ENCODE measurements around the gene ACKR2. TPM values are rescaled to one million over a fixed set of nuclear protein-coding genes. Genes with fewer than 3 reads are reported as not detected.

The ACKR2 gene
- total and polyA plus RNA-seq, 2 of the 13 experiments (the other 11 are each of a cell fraction or from before 2014, with no cell fraction given): 1.1 to 1.9 TPM

DNA sequence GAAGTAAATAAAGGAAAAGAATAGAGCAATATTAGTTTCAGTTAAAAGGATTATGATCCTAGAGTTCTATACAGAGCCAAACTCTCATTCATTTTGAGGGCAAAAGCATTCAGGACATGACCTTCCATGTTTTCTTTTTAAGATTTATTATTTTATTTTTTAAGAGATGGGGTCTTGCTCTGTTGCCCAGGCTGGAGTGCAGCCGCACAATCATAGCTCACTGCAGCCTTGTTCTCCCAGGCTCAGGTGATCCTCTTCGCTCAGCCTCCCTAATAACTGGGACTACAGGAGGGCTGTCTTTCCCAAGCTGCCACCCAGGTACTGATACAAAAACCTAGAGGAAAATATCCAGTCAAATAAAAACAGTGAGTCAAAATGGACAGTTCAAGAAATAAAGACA lies 22.6 kb upstream of the ACKR2 start:
- intact Hi-C loops (cut with micrococcal nuclease; ENCODE audit: unreplicated experiment): no loop called here
- peaks cover 30% of the 10 kb centered on the region for H3K79me2 ChIP-seq (ENCODE audit: insufficient read depth, low read length)

DNA sequence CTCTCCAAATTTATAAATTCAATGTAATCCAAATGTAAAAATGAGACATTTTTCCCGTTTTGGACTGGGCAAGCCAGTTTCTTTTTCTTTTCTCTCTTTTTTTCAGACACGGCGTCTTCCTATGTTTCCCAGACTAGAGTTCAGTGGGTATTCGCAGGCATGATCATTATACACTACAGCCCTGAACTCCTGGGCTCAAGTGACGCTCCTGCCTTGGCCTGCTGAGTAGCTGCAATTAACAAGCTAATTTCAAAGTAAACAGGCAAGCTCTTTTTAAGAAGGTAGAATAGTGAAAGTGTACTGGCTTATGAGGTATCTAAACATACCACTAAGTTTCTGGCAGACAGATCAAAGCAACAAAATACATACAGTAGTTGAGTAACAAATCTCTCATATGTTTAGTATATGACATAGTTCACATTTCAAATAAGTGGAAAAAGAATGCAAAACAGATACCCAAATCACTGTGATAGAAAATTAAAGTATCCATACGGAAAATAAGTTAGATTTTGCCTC lies 18.5 kb upstream of the ACKR2 start:
- Histone ChIP-seq H3K4me2 (ENCODE audit: low read depth, low read length) (no peak overlapping the region), H3K9me3 (ENCODE audit: low read length) (no peaks in the 10 kb centered on the region), H3K79me2 (ENCODE audit: insufficient read depth, low read length) (peaks cover 49% of the 10 kb centered on the region), H3K27me3 (ENCODE audit: control insufficient read depth in 1 of 2, insufficient read depth in 2 of 2, low read length in 2 of 2) (no peaks in the 10 kb centered on the region), H4K20me1 (ENCODE audit: insufficient read depth, low read length) (no peaks in the 10 kb centered on the region; the same call in 1 of the 2 replicates), H3K9ac (ENCODE audit: insufficient read depth, low read depth, low read length) (no peak overlapping the region), H3K36me3 (replicated peaks in 1 of 2; ENCODE audit: control insufficient read depth in 1 of 2, insufficient read depth in 2 of 2, low read length in 2 of 2) (peaks cover 8 to 29% of the 10 kb centered on the region in 2 experiments), H3K4me1 (ENCODE audit: insufficient read depth, low read length) (peaks cover 12% of the 10 kb centered on the region; the same call in 1 of the 2 replicates), H3K4me3 (replicated peaks in 1 of 3; ENCODE audit: insufficient read depth in 1 of 3, low read depth in 2 of 3, low read length in 3 of 3) (no peak overlapping the region), H2AFZ (ENCODE audit: low read length) (no peak overlapping the region), H3K27ac (ENCODE audit: extremely low read length, insufficient read depth, low read length) (no peak overlapping the region)
- intact Hi-C loops (cut with micrococcal nuclease; ENCODE audit: unreplicated experiment) (no loop called here), in situ Hi-C loops (cut with HindIII; ENCODE audit: extremely low pct_ligation_motif_present, low pct_unique_long_range_greater_than_20kb) (no loop called here)
- TF ChIP-seq, protein P1, sequence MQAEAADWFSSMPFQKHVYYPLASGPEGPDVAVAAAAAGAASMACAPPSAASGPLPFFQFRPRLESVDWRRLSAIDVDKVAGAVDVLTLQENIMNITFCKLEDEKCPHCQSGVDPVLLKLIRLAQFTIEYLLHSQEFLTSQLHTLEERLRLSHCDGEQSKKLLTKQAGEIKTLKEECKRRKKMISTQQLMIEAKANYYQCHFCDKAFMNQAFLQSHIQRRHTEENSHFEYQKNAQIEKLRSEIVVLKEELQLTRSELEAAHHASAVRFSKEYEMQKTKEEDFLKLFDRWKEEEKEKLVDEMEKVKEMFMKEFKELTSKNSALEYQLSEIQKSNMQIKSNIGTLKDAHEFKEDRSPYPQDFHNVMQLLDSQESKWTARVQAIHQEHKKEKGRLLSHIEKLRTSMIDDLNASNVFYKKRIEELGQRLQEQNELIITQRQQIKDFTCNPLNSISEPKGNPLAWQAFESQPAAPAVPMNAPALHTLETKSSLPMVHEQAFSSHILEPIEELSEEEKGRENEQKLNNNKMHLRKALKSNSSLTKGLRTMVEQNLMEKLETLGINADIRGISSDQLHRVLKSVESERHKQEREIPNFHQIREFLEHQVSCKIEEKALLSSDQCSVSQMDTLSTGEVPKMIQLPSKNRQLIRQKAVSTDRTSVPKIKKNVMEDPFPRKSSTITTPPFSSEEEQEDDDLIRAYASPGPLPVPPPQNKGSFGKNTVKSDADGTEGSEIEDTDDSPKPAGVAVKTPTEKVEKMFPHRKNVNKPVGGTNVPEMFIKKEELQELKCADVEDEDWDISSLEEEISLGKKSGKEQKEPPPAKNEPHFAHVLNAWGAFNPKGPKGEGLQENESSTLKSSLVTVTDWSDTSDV (CRISPR knock-in tag; IDR thresholded peaks at IDR 0.05): no peak
- 0 out of 2 replicates have a peak, but pooled peaks have one; percentile 18 for TF ChIP-seq ISL2 (CRISPR knock-in tag; IDR thresholded peaks at IDR 0.05)
- no peak for ATAC-seq
- CTCF ChIA-PET (ENCODE audit: low intra/inter-chr PET ratio, low total read pairs): no interaction called here
- FAIRE-seq: no peak
- 88% methylated on average over 5 of the region's 6 CpGs for WGBS (ENCODE audit: low lambda C conversion rate)
- DNase-seq (ENCODE audit: low spot score): peak; percentile 6
- BruUV-seq (replicated peaks): no TSS peak
- POLR2A ChIA-PET: interaction anchor here (1.5 kb wide), 1 partner anchor 14 kb away, joined by 4 read pairs; no protein-coding TSS in a partner anchor

More for the DNA sequence above, 22.6 kb upstream of the ACKR2 start:
- H2AFZ ChIP-seq (ENCODE audit: low read length): no peak overlapping the region
- H3K27me3 ChIP-seq (ENCODE audit: control insufficient read depth in 1 of 2, insufficient read depth in 2 of 2, low read length in 2 of 2): no peaks in the 10 kb centered on the region
- DNase-seq (ENCODE audit: low spot score) (no peak), ATAC-seq (no peak), FAIRE-seq (no peak)
- BruUV-seq (replicated peaks): no TSS peak
- ChIA-PET CTCF (ENCODE audit: low intra/inter-chr PET ratio, low total read pairs) (no interaction called here), POLR2A (interaction anchor here (1.6 to 2.1 kb wide), 2 partner anchors 19 kb away, joined by 3 to 8 read pairs; no protein-coding TSS in a partner anchor)
- peaks cover 6 to 36% of the 10 kb centered on the region in 2 experiments; a peak in 4 of 5 replicates for H3K36me3 ChIP-seq (replicated peaks in 1 of 2; ENCODE audit: control insufficient read depth in 1 of 2, insufficient read depth in 2 of 2, low read length in 2 of 2)
- WGBS (ENCODE audit: low lambda C conversion rate): 100% methylated on average over 2 of the region's 2 CpGs
- no peaks in the 10 kb centered on the region for H3K9me3 ChIP-seq (ENCODE audit: low read length)
- no peak overlapping the region for H3K27ac ChIP-seq (ENCODE audit: extremely low read length, insufficient read depth, low read length)
- in situ Hi-C loops (cut with HindIII; ENCODE audit: extremely low pct_ligation_motif_present, low pct_unique_long_range_greater_than_20kb): no loop called here
- H4K20me1 ChIP-seq (ENCODE audit: insufficient read depth, low read length): no peaks in the 10 kb centered on the region; the same call in 1 of the 2 replicates
- no peak overlapping the region for H3K4me2 ChIP-seq (ENCODE audit: low read depth, low read length)
- TF ChIP-seq, protein P2, sequence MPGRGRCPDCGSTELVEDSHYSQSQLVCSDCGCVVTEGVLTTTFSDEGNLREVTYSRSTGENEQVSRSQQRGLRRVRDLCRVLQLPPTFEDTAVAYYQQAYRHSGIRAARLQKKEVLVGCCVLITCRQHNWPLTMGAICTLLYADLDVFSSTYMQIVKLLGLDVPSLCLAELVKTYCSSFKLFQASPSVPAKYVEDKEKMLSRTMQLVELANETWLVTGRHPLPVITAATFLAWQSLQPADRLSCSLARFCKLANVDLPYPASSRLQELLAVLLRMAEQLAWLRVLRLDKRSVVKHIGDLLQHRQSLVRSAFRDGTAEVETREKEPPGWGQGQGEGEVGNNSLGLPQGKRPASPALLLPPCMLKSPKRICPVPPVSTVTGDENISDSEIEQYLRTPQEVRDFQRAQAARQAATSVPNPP (CRISPR knock-in tag; IDR thresholded peaks at IDR 0.05): no peak
- no peak for TF ChIP-seq POLR2AphosphoS2 (IDR thresholded peaks at IDR 0.05; ENCODE audit: low read depth, low read length)
- no peak for TF ChIP-seq MTA3 (CRISPR knock-in tag; IDR thresholded peaks at IDR 0.05)
- peak; percentile 50; the same call in 1 of the 2 replicates for TF ChIP-seq ZNF121 (CRISPR knock-in tag; IDR thresholded peaks at IDR 0.05)
- TF ChIP-seq, protein P3, sequence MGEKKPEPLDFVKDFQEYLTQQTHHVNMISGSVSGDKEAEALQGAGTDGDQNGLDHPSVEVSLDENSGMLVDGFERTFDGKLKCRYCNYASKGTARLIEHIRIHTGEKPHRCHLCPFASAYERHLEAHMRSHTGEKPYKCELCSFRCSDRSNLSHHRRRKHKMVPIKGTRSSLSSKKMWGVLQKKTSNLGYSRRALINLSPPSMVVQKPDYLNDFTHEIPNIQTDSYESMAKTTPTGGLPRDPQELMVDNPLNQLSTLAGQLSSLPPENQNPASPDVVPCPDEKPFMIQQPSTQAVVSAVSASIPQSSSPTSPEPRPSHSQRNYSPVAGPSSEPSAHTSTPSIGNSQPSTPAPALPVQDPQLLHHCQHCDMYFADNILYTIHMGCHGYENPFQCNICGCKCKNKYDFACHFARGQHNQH (CRISPR knock-in tag; IDR thresholded peaks at IDR 0.05): no peak
- H3K4me1 ChIP-seq (ENCODE audit: insufficient read depth, low read length): peaks cover 12% of the 10 kb centered on the region; the same call in 1 of the 2 replicates
- no peak overlapping the region for H3K9ac ChIP-seq (ENCODE audit: insufficient read depth, low read depth, low read length)
- H3K4me3 ChIP-seq (replicated peaks in 1 of 3; ENCODE audit: insufficient read depth in 1 of 3, low read depth in 2 of 3, low read length in 3 of 3): no peak overlapping the region
